IMR-90 (cell line): ENCODE results near the gene IFNGR1. TPM values are rescaled to one million over a fixed set of nuclear protein-coding genes. Genes with fewer than 3 reads are reported as not detected.

Experiments
- ATAC-seq: fragments of 200-7000 bp; cut with Tn5 transposase; 2 replicates; pipeline ENCODE4 v1.9.1; 2020; ENCODE audit warnings: low read depth, mild to moderate bottlenecking, moderate library complexity
- BruUV-seq: library from RNA; stranded (reverse); fragments of 400-500 nt; replicated peaks from 2 replicates; lab custom pipeline; 2021; lab: Mats Ljungman, UMichigan
- CTCF ChIA-PET: fragments of 300-600 bp; formaldehyde crosslinking; extraction: SDS; loops from one replicate; lab custom pipeline; 2021; ENCODE audit warnings: antibody characterized with exemption; lab: Yijun Ruan, JAX
- POLR2A ChIA-PET: fragments of 300-600 bp; sonication (Branson Sonifier 250); formaldehyde crosslinking; loops from one replicate; lab custom pipeline; 2022; ENCODE audit warnings: antibody characterized with exemption; ENCODE audit not compliant: unreplicated experiment; lab: Charles Lee
- DNase-seq: peaks from one replicate; pipeline ENCODE4 v3.0.0; 2013
- H2AFZ ChIP-seq: replicated peaks from 2 replicates; pipeline ENCODE3; 2013; ENCODE audit warnings: low read length, mild to moderate bottlenecking; ENCODE audit not compliant: poor library complexity
- H2AK5ac ChIP-seq: 2 replicates; pipeline ENCODE4 v1.6.1; 2013; ENCODE audit warnings: low read depth, low read length, inconsistent platforms
- H2AK9ac ChIP-seq: replicated peaks from 2 replicates; pipeline ENCODE3; 2013; ENCODE audit warnings: mild to moderate bottlenecking, low read depth, low read length, moderate library complexity; ENCODE audit not compliant: poor library complexity
- H2BK120ac ChIP-seq: 2 replicates; pipeline ENCODE4 v1.6.1; 2013; ENCODE audit warnings: low read depth, low read length, inconsistent platforms
- H2BK15ac ChIP-seq: 3 replicates; pipeline ENCODE4 v1.6.1; 2013; ENCODE audit warnings: low read depth, low read length, inconsistent platforms
- H2BK20ac ChIP-seq: 2 replicates; pipeline ENCODE4 v1.6.1; 2013; ENCODE audit warnings: low read depth, mild to moderate bottlenecking, inconsistent platforms, low read length, moderate library complexity
- H2BK5ac ChIP-seq: 2 replicates; pipeline ENCODE4 v1.6.1; 2013; ENCODE audit warnings: mild to moderate bottlenecking, low read depth, low read length, inconsistent platforms; ENCODE audit not compliant: poor library complexity, severe bottlenecking
- H3K14ac ChIP-seq: replicated peaks from 2 replicates; pipeline ENCODE4 v1.6.1; 2013; ENCODE audit warnings: low read depth, low read length, inconsistent platforms
- H3K18ac ChIP-seq: 2 replicates; pipeline ENCODE4 v1.6.1; 2013; ENCODE audit warnings: low read depth, low read length, control low read depth
- H3K23ac ChIP-seq: 2 replicates; pipeline ENCODE4 v1.6.1; 2013; ENCODE audit warnings: low read depth, low read length, inconsistent platforms
- H3K27ac ChIP-seq: 2 replicates; pipeline ENCODE4 v1.5.1; 2013; ENCODE audit warnings: mild to moderate bottlenecking, control low read depth, low read length; ENCODE audit not compliant: insufficient read depth
- H3K27me3 ChIP-seq: 2 replicates; pipeline ENCODE4 v1.6.1; 2013; ENCODE audit warnings: low read length; ENCODE audit not compliant: control insufficient read depth, insufficient read depth
- H3K36me3 ChIP-seq: 2 replicates; pipeline ENCODE4 v1.6.1; 2013; ENCODE audit warnings: low read length, mixed read lengths; ENCODE audit not compliant: control insufficient read depth, insufficient read depth
- H3K4ac ChIP-seq: 2 replicates; pipeline ENCODE4 v1.6.1; 2013; ENCODE audit warnings: low read depth, low read length, inconsistent platforms
- H3K4me1 ChIP-seq: 2 replicates; pipeline ENCODE4 v1.6.1; 2013; ENCODE audit warnings: low read length, mixed read lengths; ENCODE audit not compliant: control insufficient read depth, insufficient read depth
- H3K4me2 ChIP-seq: 2 replicates; pipeline ENCODE4 v1.6.1; 2013; ENCODE audit warnings: low read depth, mild to moderate bottlenecking, control low read depth, low read length, moderate library complexity
- H3K4me3 ChIP-seq: 2 replicates; pipeline ENCODE4 v1.5.1; 2013; ENCODE audit warnings: low read depth, mild to moderate bottlenecking, control low read depth, low read length, moderate library complexity; ENCODE audit not compliant: insufficient read depth
- H3K56ac ChIP-seq: 2 replicates; pipeline ENCODE4 v1.6.1; 2013; ENCODE audit warnings: low read length, inconsistent platforms; ENCODE audit not compliant: insufficient read depth; ENCODE audit errors: extremely low read depth
- H3K79me1 ChIP-seq, 2 experiments: 2 replicates each; pipeline ENCODE4 v1.6.1; 2013; ENCODE audit warnings: low read length in 2 of 2, inconsistent platforms in 1 of 2, low read depth in 1 of 2
- H3K9ac ChIP-seq: 2 replicates; pipeline ENCODE4 v1.6.1; 2013; ENCODE audit warnings: low read depth, low read length, control low read depth
- H3K9me1 ChIP-seq: 2 replicates; pipeline ENCODE4 v1.6.1; 2013; ENCODE audit warnings: low read length, inconsistent platforms; ENCODE audit not compliant: insufficient read depth
- H3K9me3 ChIP-seq: 2 replicates; pipeline ENCODE4 v1.6.1; 2013; ENCODE audit warnings: low read length; ENCODE audit not compliant: control insufficient read depth, insufficient read depth
- H4K20me1 ChIP-seq: 2 replicates; pipeline ENCODE4 v1.6.1; 2013; ENCODE audit warnings: low read length, inconsistent platforms; ENCODE audit not compliant: insufficient read depth
- H4K5ac ChIP-seq: 2 replicates; pipeline ENCODE4 v1.6.1; 2013; ENCODE audit warnings: mild to moderate bottlenecking, low read depth, low read length, control low read depth
- H4K8ac ChIP-seq, 2 experiments: 2 replicates each; pipeline ENCODE4 v1.6.1; 2013; ENCODE audit warnings: low read depth in 2 of 2, low read length in 2 of 2, control low read depth in 1 of 2, inconsistent platforms in 1 of 2
- H4K91ac ChIP-seq: 2 replicates; pipeline ENCODE4 v1.6.1; 2013; ENCODE audit warnings: low read depth, low read length, inconsistent platforms; ENCODE audit not compliant: insufficient read depth
- CTCF ChIP-seq: conservative IDR thresholded peaks from 2 replicates; pipeline ENCODE4 v1.5.1; 2012; ENCODE audit warnings: mild to moderate bottlenecking, low read depth, low read length, improper control_type of control experiment
- ELK1 ChIP-seq: fragments of 150-350 bp; IDR thresholded peaks from 2 replicates; pipeline ENCODE4 v1.6.1; 2016; ENCODE audit warnings: low read depth, mild to moderate bottlenecking, low read length, moderate library complexity, borderline replicate concordance
- FOS ChIP-seq: fragments of 150-350 bp; IDR thresholded peaks from 2 replicates; pipeline ENCODE4 v1.6.1; 2016; ENCODE audit warnings: low read depth, low read length
- MAZ ChIP-seq: IDR thresholded peaks from 2 replicates; pipeline ENCODE4 v1.6.1; 2012; ENCODE audit warnings: low read depth, mild to moderate bottlenecking, low read length, improper control_type of control experiment, moderate library complexity, borderline replicate concordance
- MXI1 ChIP-seq: IDR thresholded peaks from 2 replicates; pipeline ENCODE4 v1.6.1; 2012; ENCODE audit warnings: low read depth, mild to moderate bottlenecking, low read length, moderate library complexity, borderline replicate concordance
- NFE2L2 ChIP-seq: fragments of 150-350 bp; IDR thresholded peaks from 2 replicates; pipeline ENCODE4 v1.6.1; 2016; ENCODE audit warnings: low read depth, mild to moderate bottlenecking, low read length
- POLR2A ChIP-seq: IDR thresholded peaks from 2 replicates; pipeline ENCODE4 v1.6.1; 2012; ENCODE audit warnings: mild to moderate bottlenecking, low read depth, low read length
- RAD21 ChIP-seq: IDR thresholded peaks from 2 replicates; pipeline ENCODE4 v1.6.1; 2012; ENCODE audit warnings: low read length, improper control_type of control experiment
- RCOR1 ChIP-seq: IDR thresholded peaks from 2 replicates; pipeline ENCODE4 v1.6.1; 2012; ENCODE audit warnings: mild to moderate bottlenecking, low read length, improper control_type of control experiment; ENCODE audit not compliant: insufficient replicate concordance
- SMC3 ChIP-seq: fragments of 150-350 bp; IDR thresholded peaks from 2 replicates; pipeline ENCODE4 v1.6.1; 2016; ENCODE audit warnings: low read depth, mild to moderate bottlenecking, antibody characterized with exemption, low read length, moderate library complexity
- WGBS, 2 experiments: methylation state at CpG; one replicate each; pipeline versions ENCODE4 v1.1.5 to v1.1.7; 2013; ENCODE audit warnings: missing lambda C conversion rate in 2 of 2; ENCODE audit not compliant: insufficient read length in 1 of 2; ENCODE audit errors: extremely low coverage in 2 of 2; 5-methylcytosine and 5-hydroxymethylcytosine counted together
- dilution Hi-C: fragments of 300-500 bp; cut with HindIII; formaldehyde crosslinking; loops from one replicate; pipeline ENCODE4 v1.14.3; 2018; ENCODE audit warnings: low sequenced_read_pairs; ENCODE audit not compliant: unreplicated experiment
- in situ Hi-C: fragments of 300-500 bp; cut with MboI; formaldehyde crosslinking; loops from 3 replicates; pipeline ENCODE4 v1.14.3; 2019; ENCODE audit warnings: low sequenced_read_pairs, inconsistent platforms, mixed read lengths
- intact Hi-C: fragments of 100-400 bp; cut with micrococcal nuclease; formaldehyde crosslinking; loops from 2 replicates; pipeline ENCODE4 v1.10.0; 2022
- polyA plus RNA-seq, 3 experiments: library from polyadenylated mRNA; depleted of rRNA; stranded (reverse); fragments of >200 nt; gene quantifications; 2 replicates each; pipeline ENCODE4 v1.2.3, GENCODE V29; 2012; ENCODE audit warnings: low replicate concordance in 1 of 3
- total RNA-seq: library from RNA; depleted of rRNA; stranded (reverse); fragments of >200 nt; gene quantifications from 2 replicates; pipeline ENCODE4 v1.2.3, GENCODE V29; 2012

Gene IFNGR1
- total and polyA plus RNA-seq, 2 of the 4 experiments (the other 2 are of a cell fraction), result 19.1 to 25.6 TPM

GRCh38 chr6:137213813-137214212 lies 5.4 kb downstream of the IFNGR1 start:
- no CpG with 5 or more reads among the region's 2 CpGs for WGBS, 2 experiments
- H3K9me1 ChIP-seq, result peaks cover 4% of the 10 kb centered on the region
- no peak overlapping the region for H3K18ac ChIP-seq
- H3K23ac ChIP-seq, result no peak overlapping the region
- intact Hi-C loops, result no loop called here
- no peak overlapping the region for H3K9ac ChIP-seq
- H3K36me3 ChIP-seq, result 0 out of 2 replicates have a peak, but pooled peaks cover 1% of the 10 kb centered on the region
- in situ Hi-C loops, result no loop called here
- H2BK15ac ChIP-seq, result no peak overlapping the region
- H3K9me3 ChIP-seq, result no peaks in the 10 kb centered on the region
- H2AK9ac ChIP-seq, result no peak overlapping the region
- no peak overlapping the region for H2AK5ac ChIP-seq
- no peak overlapping the region for H3K4me2 ChIP-seq
- H2BK5ac ChIP-seq, result no peak overlapping the region
- DNase-seq, result no peak
- no peak overlapping the region for H4K91ac ChIP-seq
- no peak overlapping the region for H3K14ac ChIP-seq
- H3K4me3 ChIP-seq, result no peak overlapping the region
- H3K79me1 ChIP-seq, result peaks cover 31 to 60% of the 10 kb centered on the region in 2 experiments
- peaks cover 5% of the 10 kb centered on the region; the same call in 1 of the 2 replicates for H3K4me1 ChIP-seq
- no peak overlapping the region for H4K8ac ChIP-seq
- TF ChIP-seq CTCF, result no peak
- TF ChIP-seq NFE2L2, result no peak
- no peak for TF ChIP-seq SMC3
- TF ChIP-seq MAZ, result no peak
- TF ChIP-seq MXI1, result no peak
- TF ChIP-seq RCOR1, result no peak
- no peak for TF ChIP-seq ELK1
- TF ChIP-seq POLR2A, result no peak
- TF ChIP-seq FOS, result no peak
- TF ChIP-seq RAD21, result no peak
- dilution Hi-C loops, result no loop called here
- ChIA-PET POLR2A (no interaction called here), CTCF (no interaction called here)
- H3K4ac ChIP-seq, result no peak overlapping the region
- H2BK20ac ChIP-seq, result no peak overlapping the region
- H3K27ac ChIP-seq, result no peak overlapping the region
- H4K5ac ChIP-seq, result no peak overlapping the region
- no peak overlapping the region for H3K56ac ChIP-seq
- peaks cover 39% of the 10 kb centered on the region for H4K20me1 ChIP-seq
- BruUV-seq, result no TSS peak
- H2AFZ ChIP-seq, result no peak overlapping the region
- ATAC-seq, result no peak
- no peaks in the 10 kb centered on the region for H3K27me3 ChIP-seq
- no peak overlapping the region for H2BK120ac ChIP-seq
